ENCODE data around the gene ATP4B.
"Not testable (repeated sequence)": the region's sequence is repeated elsewhere in the genome, so short reads cannot be mapped to it uniquely, and the experiment has no call there.

The ATP4B gene

DNA sequence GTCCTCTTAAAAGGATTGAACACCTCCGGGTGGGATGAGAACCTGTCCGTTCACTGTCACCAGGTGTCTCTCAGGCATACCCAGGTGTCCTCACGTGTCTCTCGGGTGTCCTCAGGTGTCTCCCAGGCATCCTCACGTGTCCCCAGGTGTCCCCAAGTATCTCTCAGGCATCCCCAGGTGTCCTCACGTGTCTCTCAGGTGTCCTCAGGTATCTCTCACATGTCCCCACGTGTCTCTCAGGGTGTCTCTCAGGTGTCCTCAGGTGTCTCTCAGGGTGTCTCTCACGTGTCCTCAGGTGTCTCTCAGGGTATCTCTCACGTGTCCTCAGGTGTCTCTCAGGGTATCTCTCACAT is 33.8 kb downstream of the ATP4B start:
- no peak for FAIRE-seq

DNA sequence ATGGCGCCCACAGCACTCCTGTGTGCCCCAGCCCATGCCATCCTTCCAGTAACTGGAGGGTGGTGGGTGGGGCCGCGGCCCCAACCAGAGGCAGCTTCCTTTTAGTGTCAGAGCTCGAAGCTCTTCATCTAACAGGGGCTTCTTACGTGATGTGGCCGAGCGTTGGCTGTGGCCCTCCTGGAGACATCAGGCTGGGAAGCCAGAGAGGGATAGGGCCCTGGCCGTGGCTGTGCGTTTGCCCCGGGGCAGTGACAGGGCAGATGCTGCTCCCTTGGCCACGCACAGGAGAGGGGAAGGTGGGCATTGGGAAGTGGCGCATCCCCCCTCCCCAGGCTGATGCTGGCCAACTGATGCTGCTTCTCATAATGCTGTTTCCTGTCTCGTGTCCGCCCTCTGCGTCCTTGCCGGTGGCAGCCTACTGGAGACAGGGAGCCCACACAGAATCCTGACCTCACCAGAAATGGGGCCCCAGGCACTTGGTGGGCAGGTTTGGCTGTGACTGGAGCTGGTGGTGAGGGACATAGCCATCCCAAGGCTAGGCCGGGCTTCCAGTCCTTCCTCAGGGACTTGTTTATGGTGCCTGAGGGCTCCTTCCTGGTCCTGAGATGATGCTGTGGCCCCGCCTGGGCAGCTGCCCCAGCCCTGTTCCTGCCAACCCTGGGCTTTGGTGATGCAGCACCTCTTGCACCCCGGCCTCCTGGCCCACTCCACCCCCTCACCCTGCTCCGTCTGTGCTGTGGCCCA is 34.3 kb downstream of the ATP4B start:
- no peak for FAIRE-seq

DNA sequence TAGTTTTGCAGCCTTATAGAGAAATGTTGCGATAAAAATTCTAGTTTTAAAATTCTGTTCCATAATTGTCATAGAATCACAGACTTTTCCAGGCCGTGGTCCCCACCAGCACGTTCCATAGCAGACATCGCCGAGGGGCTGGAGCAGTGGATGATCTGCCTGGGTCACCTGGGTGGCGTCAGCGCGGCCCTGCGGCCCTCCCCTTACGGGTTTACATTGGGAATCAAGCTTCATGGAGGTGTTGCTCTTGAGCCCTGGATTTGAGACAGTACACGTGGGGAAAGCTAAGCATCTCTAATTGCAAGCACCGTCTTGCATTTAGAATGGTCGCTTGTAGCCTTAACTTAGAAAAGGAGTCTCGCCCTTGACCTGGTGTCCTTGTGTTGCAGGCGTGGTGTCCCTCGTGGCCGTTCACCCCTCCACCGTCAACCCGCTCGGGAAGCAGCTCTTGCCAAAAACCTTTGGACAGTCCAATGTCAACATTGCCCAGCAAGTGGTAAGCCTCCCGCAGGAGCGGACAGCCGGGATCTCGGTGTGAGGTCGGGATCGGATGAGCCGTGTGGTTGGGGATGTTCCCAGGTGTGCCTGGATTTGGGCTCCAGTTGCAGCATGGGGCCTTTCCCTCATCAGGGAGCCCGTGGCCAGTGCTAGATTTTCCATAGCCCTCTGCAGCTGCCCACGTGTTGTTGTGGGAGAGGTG is 35.1 kb downstream of the ATP4B start:
- no peak for FAIRE-seq

DNA sequence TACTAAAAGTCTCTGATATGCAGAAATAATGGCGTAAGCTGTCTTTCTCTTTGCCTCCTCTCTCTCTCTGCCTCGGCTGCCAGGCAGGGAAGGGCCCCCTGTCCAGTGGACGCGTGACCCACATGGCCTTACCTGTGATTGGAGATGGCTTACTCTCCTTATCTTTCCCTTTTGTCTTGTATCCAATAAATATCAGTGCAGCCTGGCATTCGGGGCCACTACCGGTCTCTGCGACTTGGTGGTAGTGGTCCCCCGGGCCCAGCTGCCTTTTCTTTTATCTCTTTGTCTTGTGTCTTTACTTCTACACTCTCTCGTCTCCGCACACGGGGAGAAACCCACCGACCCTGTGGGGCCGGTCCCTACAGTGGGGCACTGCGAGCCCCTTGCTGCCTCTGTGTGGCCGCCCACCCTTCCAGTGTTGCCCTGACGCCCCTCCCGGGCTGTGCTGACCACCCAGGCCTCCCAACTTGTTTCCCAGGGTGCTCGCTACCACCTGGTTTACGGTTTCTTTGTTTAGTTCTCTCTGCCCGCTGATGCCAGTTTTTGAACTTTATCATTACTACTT is 35.9 kb downstream of the ATP4B start:
- FAIRE-seq = not testable (repeated sequence)

DNA sequence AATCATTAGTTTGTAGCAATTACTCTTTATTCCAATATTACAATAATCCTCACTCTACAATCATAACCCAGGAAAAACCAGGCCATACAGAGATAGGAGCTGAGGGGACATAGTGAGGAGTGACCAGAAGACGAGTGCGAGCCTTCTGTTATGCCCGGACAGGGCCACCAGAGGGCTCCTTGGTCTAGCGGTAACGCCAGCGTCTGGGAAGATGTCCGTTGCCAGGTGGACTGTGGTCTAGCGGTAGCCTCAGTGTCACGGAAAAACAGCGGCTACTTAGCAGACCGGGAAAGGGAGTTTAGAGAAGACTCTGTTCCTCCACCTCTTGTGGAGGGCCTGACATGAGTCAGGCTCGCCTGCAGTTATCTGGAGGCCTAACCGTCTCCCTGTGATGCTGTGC is 36.5 kb downstream of the ATP4B start:
- FAIRE-seq = not testable (repeated sequence)

DNA sequence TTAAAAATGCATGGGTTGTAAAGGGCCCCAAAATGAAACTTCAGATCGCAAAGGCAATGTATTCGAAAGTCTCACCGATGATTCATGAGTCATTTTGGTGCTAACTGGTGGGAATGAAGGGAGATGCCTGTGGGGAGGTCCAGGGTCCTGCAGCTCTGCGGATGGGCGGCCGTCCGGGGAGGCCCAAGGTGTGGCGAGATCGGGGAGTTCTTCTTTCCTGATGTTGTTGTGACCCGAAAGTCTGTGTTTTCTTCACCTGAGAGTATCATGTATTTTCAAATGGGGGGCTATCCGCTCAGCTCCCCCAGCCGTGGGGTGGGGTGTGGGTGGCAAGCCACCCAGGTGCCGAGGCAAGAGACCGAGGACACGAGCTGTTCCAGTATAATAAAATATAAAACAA is 37.0 kb downstream of the ATP4B start:
- no peak for FAIRE-seq

DNA sequence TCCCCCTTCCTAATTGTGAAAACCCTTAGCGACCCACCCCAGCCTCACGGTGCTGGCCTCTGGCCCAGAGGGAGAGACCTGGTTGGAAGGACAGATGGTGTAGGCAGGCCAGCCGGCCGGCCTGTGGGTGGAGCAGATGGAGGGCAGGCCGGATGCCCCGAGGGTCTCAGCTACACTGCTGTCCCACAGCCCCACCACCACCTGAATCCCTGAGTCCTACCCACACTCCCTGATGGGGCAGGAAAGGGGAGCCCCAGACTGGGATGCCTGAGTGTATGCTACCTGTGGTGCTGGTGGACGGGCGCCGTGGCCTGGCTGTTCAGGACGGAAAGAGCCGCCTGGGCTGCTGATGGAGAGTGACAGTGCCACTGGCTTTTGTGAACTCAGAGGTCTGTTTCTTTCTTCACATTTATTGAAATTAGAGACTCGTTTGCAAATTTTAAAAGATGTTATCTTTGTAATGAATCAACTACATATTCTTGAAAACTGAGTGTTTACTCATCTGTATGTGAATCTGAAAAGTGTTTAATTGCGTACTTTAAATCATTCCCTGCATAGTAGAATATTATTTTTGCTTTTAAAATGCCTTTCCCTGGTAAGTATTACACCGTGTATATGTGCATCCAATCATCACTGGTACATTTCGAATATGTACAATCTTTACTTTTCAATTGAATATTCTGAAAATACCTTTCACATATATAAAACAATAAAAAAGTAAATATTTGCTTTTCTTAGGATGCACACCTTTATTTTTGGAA is 37.8 kb downstream of the ATP4B start:
- FAIRE-seq = peak; percentile 30

DNA sequence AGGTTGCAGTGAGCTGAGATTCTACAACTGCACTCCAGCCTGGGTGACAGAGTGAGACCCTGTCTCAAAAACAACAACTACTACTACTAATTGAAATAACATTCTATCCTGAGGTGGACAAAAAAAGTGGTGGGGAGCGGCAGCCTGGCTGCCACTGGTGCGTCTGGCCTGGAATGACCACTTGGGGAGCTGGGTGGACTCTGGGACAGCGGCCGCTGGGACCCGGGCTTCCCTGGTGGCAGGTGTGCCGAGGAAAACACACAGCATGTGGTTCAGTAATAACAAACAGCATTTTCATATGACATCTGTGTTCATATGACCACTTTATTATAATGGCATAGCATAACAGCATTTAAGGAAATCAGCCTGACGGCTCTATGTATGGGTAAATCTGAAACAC is 39.5 kb downstream of the ATP4B start:
- FAIRE-seq = no peak

DNA sequence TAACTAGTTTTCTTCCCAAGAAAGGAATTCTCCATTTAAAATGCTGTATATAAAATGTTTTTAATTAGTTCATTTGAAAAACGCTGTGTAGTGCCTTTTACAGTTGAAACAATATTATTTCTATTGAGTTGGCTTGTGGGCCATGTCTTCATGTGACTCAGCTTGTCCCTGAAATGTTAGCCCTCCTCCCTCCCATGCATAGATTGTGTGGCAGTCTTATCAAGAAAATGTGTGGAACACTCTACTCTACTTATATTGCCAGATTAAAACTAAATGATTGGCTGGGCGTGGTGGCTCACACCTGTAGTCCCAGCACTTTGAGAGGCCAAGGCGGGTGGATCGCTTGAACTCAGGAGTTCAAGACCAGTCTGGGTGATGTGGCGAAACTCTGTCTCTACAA is 40.0 kb downstream of the ATP4B start:
- no peak for FAIRE-seq

DNA sequence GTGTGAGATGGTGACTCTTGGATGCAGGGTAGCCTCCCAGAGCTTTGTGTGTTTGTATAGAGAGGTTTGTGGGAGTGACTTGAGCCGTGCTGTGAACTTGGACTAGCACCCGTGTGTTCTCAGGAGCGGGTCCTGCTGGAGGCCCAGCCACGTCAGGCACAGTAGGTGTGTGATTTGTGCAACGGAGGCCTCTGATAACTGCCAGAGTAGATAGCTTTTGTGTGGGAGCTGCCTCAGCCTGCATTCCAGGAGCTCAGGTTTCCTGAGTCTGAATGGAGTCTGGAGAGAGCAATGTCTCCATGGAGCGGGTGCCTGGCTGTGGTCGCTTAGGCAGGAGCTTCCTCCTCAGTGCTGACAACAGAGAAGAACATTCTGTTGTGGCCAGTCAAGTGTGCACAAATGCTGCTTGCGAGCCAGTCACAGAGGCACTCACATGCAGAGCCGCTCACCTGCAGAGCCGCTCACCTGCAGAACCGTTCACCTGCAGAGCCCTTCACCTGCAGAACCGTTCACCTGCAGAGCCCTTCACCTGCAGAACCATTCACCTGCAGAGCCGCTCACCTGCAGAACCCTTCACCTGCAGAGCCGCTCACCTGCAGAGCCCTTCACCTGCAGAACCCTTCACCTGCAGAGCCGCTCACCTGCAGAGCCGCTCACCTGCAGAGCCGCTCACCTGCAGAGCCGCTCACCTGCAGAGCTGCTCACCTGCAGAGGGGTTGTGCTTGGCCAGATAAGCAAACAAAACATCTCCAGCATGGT is 40.8 kb downstream of the ATP4B start:
- FAIRE-seq = no peak

DNA sequence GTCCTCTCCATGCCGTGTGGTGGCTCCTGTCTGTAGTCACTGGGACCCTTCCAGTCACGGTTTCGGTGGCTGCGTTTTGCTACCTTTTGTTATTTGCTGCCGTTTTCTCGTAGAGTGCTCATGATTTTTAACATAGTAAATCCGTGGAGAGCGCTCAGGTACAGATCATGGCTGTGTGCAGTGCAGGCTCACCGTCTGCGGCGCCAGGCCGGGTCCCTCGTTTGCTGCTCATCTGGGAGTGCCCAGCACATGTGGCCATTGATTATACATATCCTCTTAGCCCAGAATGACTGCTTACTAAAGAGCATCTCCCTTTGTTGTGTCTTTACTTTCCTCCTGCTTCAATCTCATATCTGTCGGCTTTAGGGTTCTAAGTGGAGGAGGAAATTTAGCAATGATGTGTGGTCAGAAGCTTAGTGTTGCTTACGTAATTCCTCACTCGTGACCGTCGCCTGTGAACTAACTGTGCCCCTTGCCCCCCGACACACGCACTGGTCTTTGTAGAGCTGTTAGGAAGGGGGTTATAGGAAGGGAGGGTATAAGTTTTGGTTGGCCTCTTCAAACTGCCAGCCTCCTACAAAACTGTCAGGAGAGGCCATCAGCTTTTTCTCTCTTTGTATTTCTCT is 41.6 kb downstream of the ATP4B start:
- FAIRE-seq = no peak

DNA sequence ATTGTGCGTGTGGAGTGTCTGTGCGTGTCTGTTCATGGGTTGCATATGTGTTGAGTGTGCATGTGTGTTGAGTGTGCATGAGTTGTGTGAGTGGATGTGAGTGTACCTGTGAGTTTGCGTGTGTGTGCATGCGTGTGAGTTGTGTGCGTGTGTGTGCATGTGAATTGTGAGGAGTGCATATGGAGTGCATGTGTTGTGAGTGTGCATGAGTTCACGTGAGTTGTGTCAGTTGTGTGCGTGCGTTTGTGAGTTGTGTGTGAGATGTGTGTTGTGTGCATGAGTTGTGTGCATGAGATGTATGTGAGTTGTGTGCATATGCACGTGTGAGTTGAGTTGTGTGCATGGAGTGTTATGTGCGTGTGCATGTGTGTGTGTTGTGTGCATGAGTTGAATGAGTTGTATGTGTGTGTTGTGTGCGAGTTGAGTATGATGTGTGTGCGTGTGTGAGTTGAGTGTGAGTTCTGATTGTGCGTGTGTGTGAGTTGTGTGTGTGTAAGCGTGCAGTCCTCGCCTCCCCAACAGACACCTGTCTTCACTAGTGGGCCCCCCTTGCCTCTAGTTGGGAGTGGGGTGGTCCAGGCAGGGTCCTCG is 44.1 kb downstream of the ATP4B start:
- no peak for FAIRE-seq

DNA sequence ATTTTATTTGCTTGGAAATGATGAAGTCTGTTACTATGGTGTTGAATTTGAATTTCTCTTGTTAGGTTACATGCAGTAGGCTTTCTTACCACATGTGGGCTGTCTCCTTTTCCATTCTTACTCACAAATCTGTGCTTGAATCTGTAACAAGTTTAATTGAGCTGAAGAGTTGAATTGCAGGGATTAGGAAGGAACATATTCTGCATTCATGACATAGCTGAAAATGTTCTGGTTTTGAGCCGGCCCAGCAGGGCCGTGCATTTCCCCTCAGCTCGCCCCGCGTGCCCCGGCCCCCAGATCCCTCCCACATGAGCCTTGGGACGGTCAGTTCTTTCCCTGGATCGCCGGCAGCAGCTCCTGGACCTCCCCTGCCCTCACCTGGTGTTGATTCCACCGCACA is 45.4 kb downstream of the ATP4B start:
- no peak for FAIRE-seq

DNA sequence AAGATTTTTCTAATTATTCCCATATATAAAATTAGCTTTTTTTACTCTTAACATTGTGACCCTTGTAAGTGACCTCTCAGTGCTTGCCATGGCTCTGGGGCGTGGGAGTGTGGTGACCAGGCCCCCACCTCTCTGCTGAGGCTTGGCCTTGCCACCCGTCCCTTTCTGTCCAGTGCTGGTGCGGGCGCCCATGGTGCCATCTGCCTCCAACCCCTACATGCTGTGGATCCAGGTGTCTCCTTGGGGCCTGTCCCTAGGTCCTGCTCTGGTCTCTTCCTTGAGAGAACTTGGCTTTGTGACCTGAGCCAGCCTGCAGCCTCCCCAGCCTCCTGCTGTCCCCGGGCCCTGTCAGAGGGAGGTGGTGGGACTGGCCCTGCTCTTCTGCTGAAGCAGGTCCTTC is 46.0 kb downstream of the ATP4B start:
- no peak for FAIRE-seq

DNA sequence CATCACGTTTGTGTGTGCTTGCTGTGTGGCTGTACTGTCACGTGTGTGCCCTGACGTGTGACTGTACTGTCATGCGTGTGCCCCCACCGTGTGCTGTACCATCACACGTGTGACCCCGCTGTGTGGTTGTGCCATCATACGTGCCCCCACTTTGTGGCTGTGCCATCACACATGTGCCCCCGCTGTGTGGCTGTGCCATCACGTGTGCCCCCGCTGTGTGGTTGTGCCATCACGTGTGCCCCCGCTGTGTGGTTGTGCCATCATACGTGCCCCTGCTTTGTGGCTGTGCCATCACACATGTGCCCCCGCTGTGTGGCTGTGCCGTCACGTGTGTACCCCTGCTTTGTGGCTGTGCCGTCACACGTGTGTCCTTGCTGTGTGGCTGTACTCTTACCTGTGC is 47.7 kb downstream of the ATP4B start:
- FAIRE-seq = no peak

DNA sequence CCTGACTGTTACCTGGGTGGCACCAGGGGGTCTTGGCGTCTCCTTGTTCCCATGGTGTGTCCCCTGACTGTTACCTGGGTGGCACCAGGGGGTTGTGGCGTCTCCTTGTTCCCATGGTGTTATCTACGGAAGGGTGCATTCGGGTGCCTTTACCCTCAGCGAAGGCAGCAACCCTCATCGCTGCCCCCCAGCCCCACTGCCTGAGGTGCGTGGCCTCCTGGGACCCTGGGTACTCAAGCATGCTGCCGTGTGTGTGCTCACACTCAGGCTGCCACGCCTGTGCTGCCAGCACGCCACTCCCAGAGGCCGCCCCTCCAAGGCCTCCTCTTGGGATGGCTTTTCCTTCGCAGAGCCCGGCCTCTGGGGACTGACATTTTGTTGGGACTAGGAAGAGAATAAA is 48.4 kb downstream of the ATP4B start:
- FAIRE-seq = no peak

DNA sequence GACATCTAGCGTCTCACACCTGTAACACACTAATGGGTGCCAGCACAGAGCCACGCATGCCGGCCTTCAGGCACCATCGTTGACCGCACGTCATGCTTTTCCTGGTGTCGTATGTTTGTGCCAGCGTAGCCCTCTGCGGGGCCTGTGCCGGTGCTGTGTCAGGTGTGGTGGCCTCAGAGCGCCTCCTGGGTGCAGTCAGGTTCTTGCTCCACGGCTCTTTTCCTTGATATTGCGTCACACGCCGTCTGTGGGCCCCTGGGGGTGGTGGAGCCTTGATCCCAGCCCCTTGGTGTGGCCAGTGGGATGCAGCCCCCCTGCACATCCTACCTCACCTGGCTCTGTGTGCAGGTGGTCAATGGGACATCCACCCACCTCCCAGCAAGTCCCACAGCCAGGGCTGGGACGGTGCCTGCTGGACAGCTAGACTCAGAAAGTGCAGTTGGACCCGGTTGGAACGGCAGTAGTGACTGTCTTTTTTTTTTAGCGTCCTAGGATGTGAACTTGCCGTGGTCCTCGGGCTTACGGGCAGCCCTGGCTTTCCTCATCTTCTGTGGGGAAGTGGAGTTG is 48.9 kb downstream of the ATP4B start:
- no peak for FAIRE-seq

DNA sequence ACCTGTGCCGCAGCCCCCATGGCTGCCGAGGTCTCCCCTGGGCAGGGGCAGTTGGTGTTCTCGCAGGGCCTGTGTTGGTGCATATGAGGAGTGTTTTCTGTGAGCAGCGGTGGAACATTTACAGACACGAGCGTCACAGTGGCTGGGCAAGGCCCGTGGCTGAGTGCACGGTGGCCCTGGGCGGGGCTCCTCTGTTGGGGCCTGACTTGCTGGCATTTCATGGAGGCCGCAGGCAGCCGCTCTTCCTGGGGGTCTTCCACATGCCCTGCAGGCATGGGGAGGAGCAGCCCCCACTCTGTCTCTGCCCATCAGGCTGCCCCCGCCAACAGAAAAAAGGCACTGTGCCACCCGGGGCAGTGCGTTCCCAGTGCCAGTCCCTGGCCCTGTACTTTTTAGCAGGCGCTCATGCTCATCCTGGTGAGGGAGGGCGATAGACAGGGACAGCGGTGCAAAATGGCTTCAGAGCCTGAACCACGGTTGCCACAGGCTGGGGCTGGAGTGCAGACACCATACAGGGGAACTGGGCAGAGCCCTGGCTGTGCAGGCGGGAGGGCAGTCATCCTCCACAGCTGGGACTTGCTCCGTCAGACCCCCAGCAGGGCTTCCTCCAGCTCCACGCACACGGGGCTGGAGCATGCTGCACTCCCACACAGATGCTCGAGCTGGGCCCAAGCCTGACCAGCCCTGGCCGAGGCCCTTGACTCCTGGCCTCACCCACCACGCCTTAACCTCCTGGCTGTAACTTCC is 49.9 kb downstream of the ATP4B start:
- no peak for FAIRE-seq

DNA sequence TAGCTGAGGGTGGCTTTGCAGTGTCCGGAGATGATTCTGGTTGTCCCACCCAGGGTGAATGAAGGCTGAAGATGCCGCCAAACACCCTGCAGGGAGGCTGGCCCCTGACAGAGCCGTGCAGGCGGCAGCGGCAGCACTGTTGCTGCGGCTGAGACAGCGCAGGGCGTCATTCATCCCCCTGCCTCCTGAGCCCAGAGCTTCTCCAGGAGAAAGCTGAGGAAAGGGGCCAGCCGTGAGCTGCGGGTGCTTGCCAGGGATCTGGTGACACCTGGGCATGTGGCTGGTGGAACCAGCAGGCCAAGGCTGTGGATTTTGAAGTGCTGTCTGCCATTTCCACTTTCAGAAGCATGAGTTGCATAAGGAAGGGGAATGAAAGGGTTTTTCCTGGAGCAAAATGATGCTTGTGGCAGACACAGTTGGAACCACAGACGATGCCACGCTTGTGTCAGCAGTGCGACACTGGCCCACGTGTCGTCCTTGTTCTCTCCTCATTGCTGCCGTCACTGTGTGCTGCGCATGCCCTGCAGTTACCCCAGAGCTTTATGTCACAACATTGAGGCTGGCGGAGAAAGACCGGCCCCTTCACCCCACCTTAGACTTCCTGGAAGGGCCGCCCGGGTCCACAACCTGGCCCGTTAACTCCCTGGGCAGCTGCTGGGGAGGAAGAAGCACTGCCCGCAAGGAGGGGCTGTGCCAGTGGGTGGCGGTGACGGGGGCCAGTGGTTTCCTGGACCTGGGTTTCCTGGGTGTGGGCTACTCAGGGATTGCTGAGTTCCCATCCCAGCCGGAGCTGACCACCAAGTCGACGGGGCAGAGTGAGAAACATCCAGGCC is 50.7 kb downstream of the ATP4B start:
- FAIRE-seq = no peak

DNA sequence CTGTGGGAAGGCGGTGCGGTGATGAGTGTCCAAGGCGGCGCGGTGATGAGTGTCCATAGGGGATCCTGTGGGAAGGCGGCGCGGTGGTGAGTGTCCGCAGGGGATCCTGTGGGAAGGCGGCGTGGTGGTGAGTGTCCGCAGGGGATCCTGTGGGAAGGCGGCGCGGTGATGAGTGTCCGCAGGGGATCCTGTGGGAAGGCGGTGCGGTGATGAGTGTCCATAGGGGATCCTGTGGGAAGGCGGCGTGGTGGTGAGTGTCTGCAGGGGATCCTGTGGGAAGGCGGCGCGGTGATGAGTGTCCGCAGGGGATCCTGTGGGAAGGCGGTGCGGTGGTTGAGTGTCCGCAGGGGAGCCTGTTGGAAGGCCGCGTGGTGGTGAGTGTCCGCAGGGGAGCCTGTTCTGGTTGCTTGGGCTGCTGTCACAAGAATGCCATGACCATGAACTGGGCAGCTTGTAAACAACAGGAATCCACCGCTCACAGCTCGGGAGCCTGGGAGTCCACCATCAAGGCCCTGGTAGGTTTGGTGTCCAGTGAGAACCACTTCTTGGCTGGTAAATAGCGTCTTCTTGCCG is 52.0 kb downstream of the ATP4B start:
- FAIRE-seq = no peak

All from G401.6 (cell line).